GM12878 (cell line): Measurements from ENCODE around the gene ARHGAP12. TPM values are rescaled to one million over a fixed set of nuclear protein-coding genes. Genes with fewer than 3 reads are reported as not detected.

Source experiments
- CBX5 ChIP-seq: sonication (generic); IDR thresholded peaks from 2 replicates; pipeline ENCODE4 v1.6.1; 2016; ENCODE audit warnings: low read depth, moderate library complexity, mild to moderate bottlenecking, inconsistent platforms
- MTA2 ChIP-seq: fragments of 450-650 bp; IDR thresholded peaks from 2 replicates; pipeline ENCODE4 v1.6.1; 2016; ENCODE audit warnings: low read depth, mild to moderate bottlenecking, moderate library complexity
- MXI1 ChIP-seq: fragments of 150-350 bp; IDR thresholded peaks from 2 replicates; pipeline ENCODE4 v1.6.1; 2011; ENCODE audit warnings: low read depth, mild to moderate bottlenecking, inconsistent platforms, low read length, improper control_type of control experiment
- NR2C1 ChIP-seq: fragments of 450-650 bp; IDR thresholded peaks from 2 replicates; pipeline ENCODE4 v1.6.1; 2017; ENCODE audit warnings: antibody characterized with exemption, mild to moderate bottlenecking, moderate library complexity
- NRF1 ChIP-seq: conservative IDR thresholded peaks from 2 replicates; pipeline ENCODE4 v1.6.1; 2011; ENCODE audit warnings: mild to moderate bottlenecking, low read depth, low read length, improper control_type of control experiment
- POLR2A ChIP-seq: IDR thresholded peaks from 2 replicates; pipeline ENCODE4 v1.6.1; 2011; ENCODE audit warnings: low read depth, mild to moderate bottlenecking, low read length
- SP1 ChIP-seq: IDR thresholded peaks from one replicate; pipeline ENCODE4 v1.6.1; 2011; ENCODE audit warnings: low read depth, low read length
- STAT1 ChIP-seq: fragments of 450-650 bp; conservative IDR thresholded peaks from 2 replicates; pipeline ENCODE4 v1.6.1; 2014; ENCODE audit warnings: antibody characterized with exemption, mild to moderate bottlenecking
- STAT3 ChIP-seq: IDR thresholded peaks from 2 replicates; pipeline ENCODE4 v1.6.1; 2011; ENCODE audit warnings: low read depth, low read length, improper control_type of control experiment
- TAF1 ChIP-seq: IDR thresholded peaks from 2 replicates; pipeline ENCODE4 v1.6.1; 2011; ENCODE audit warnings: mild to moderate bottlenecking, low read depth, low read length, borderline replicate concordance
- ZZZ3 ChIP-seq: IDR thresholded peaks from 2 replicates; pipeline ENCODE4 v1.6.1; 2011; ENCODE audit warnings: low read depth; ENCODE audit not compliant: control insufficient read depth, insufficient read length
- polyA plus RNA-seq, 11 experiments: library from polyadenylated mRNA; depleted of rRNA in 4 of 11; unstranded in 6 of 11; stranded (reverse) in 5 of 11; fragments of >200 nt; fragmentation: Nextera tagmentation in 4 of 11; fragmentation: Illumina TruSeq in 1 of 11; extraction: Ambion mirVana in 4 of 11; extraction: Trizol in 1 of 11; gene quantifications; 1 replicate in 1 of 11; 2 replicates in 10 of 11; pipeline versions ENCODE4 v1.2.1 to v1.2.3, GENCODE V29; 2011 to 2016; ENCODE audit warnings: inconsistent platforms in 2 of 11, missing spikeins in 2 of 11, low read depth in 1 of 11
- total RNA-seq, 4 experiments: library from RNA; depleted of rRNA in 3 of 4; stranded (reverse); fragments of >200 nt in 3 of 4; fragmentation: Illumina TruSeq in 1 of 4; extraction: Trizol in 1 of 4; gene quantifications; 2 replicates each; pipeline versions ENCODE4 v1.2.1 to v1.2.3, GENCODE V29; 2013 to 2021
- TF ChIP-seq, protein P1 (sequence below), 3 experiments: IDR thresholded peaks in 2 of 3; conservative IDR thresholded peaks in 1 of 3; 2 replicates each; pipeline ENCODE4 v1.5.1; 2011; ENCODE audit warnings: low read depth in 3 of 3, low read length in 3 of 3, mild to moderate bottlenecking in 3 of 3, control low read depth in 2 of 3, moderate library complexity in 2 of 3, inconsistent platforms in 1 of 3, mixed read lengths in 1 of 3; ENCODE audit not compliant: control insufficient read depth in 2 of 3, insufficient read depth in 1 of 3; ENCODE audit errors: extremely low read depth in 1 of 3
- TF ChIP-seq, protein P2 (sequence below): IDR thresholded peaks from 2 replicates; pipeline ENCODE4 v1.6.1; 2011; ENCODE audit warnings: borderline replicate concordance, low read depth, mild to moderate bottlenecking, moderate library complexity, mixed read lengths, low read length; ENCODE audit not compliant: insufficient read depth; ENCODE audit errors: extremely low read length
- TF ChIP-seq, protein P3 (sequence below): fragments of 450-650 bp; IDR thresholded peaks from 2 replicates; pipeline ENCODE4 v1.6.1; 2017; ENCODE audit warnings: mild to moderate bottlenecking, moderate library complexity

ARHGAP12 gene
- total and polyA plus RNA-seq, 10 of the 15 experiments (the other 5 are each of a cell fraction or from before 2014, with no cell fraction given) = 5.4 to 15.6 (median 8.5) TPM

DNA sequence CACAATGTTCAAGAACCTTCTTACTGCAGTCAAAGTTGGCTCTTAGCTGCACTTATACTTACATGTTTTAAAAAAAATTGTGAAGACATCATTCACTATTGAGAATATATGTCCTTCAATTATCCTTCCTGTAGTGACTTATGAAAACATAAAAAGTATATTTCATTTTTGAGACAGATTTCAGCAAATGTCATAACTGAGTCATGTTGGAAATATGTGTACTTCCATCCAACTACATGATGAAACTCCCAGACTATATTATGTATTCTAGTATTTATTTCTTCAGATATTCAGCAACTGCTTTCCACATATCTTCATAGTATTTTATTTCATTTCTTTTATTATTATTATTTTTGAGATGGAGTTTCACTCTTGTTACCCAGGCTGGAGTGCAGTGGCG lies 160.2 kb downstream of the ARHGAP12 start (continued):
- TF ChIP-seq, protein P1, sequence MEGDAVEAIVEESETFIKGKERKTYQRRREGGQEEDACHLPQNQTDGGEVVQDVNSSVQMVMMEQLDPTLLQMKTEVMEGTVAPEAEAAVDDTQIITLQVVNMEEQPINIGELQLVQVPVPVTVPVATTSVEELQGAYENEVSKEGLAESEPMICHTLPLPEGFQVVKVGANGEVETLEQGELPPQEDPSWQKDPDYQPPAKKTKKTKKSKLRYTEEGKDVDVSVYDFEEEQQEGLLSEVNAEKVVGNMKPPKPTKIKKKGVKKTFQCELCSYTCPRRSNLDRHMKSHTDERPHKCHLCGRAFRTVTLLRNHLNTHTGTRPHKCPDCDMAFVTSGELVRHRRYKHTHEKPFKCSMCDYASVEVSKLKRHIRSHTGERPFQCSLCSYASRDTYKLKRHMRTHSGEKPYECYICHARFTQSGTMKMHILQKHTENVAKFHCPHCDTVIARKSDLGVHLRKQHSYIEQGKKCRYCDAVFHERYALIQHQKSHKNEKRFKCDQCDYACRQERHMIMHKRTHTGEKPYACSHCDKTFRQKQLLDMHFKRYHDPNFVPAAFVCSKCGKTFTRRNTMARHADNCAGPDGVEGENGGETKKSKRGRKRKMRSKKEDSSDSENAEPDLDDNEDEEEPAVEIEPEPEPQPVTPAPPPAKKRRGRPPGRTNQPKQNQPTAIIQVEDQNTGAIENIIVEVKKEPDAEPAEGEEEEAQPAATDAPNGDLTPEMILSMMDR (IDR thresholded peaks at IDR 0.05 in 2 of 3, conservative IDR thresholded peaks at IDR 0.05 in 1 of 3; ENCODE audit: control insufficient read depth in 2 of 3, extremely low read depth in 1 of 3, insufficient read depth in 1 of 3, low read depth in 3 of 3, low read length in 3 of 3) = no peak
- TF ChIP-seq TAF1 = no peak
- TF ChIP-seq POLR2A = no peak
- TF ChIP-seq, protein P2, sequence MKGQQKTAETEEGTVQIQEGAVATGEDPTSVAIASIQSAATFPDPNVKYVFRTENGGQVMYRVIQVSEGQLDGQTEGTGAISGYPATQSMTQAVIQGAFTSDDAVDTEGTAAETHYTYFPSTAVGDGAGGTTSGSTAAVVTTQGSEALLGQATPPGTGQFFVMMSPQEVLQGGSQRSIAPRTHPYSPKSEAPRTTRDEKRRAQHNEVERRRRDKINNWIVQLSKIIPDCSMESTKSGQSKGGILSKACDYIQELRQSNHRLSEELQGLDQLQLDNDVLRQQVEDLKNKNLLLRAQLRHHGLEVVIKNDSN = no peak
- TF ChIP-seq SP1 = no peak
- TF ChIP-seq, protein P3, sequence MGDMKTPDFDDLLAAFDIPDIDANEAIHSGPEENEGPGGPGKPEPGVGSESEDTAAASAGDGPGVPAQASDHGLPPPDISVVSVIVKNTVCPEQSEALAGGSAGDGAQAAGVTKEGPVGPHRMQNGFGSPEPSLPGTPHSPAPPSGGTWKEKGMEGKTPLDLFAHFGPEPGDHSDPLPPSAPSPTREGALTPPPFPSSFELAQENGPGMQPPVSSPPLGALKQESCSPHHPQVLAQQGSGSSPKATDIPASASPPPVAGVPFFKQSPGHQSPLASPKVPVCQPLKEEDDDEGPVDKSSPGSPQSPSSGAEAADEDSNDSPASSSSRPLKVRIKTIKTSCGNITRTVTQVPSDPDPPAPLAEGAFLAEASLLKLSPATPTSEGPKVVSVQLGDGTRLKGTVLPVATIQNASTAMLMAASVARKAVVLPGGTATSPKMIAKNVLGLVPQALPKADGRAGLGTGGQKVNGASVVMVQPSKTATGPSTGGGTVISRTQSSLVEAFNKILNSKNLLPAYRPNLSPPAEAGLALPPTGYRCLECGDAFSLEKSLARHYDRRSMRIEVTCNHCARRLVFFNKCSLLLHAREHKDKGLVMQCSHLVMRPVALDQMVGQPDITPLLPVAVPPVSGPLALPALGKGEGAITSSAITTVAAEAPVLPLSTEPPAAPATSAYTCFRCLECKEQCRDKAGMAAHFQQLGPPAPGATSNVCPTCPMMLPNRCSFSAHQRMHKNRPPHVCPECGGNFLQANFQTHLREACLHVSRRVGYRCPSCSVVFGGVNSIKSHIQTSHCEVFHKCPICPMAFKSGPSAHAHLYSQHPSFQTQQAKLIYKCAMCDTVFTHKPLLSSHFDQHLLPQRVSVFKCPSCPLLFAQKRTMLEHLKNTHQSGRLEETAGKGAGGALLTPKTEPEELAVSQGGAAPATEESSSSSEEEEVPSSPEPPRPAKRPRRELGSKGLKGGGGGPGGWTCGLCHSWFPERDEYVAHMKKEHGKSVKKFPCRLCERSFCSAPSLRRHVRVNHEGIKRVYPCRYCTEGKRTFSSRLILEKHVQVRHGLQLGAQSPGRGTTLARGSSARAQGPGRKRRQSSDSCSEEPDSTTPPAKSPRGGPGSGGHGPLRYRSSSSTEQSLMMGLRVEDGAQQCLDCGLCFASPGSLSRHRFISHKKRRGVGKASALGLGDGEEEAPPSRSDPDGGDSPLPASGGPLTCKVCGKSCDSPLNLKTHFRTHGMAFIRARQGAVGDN = no peak
- TF ChIP-seq STAT1 = no peak
- TF ChIP-seq STAT3 = no peak
- TF ChIP-seq MTA2 = no peak
- no peak for TF ChIP-seq MXI1
- TF ChIP-seq NR2C1 = no peak
- no peak for TF ChIP-seq NRF1
- no peak for TF ChIP-seq ZZZ3
- TF ChIP-seq CBX5 = no peak
